CMK (cell line): ENCODE results near the gene RGS19.

Experiments
- DNase-seq: peaks from one replicate; pipeline ENCODE4 v3.0.0-alpha.2; 2010; ENCODE audit warnings: low read depth

Gene RGS19

GRCh38 chr20:64048402-64049044 lies 30.8 kb downstream of the RGS19 start:
- no peak for DNase-seq

DNA sequence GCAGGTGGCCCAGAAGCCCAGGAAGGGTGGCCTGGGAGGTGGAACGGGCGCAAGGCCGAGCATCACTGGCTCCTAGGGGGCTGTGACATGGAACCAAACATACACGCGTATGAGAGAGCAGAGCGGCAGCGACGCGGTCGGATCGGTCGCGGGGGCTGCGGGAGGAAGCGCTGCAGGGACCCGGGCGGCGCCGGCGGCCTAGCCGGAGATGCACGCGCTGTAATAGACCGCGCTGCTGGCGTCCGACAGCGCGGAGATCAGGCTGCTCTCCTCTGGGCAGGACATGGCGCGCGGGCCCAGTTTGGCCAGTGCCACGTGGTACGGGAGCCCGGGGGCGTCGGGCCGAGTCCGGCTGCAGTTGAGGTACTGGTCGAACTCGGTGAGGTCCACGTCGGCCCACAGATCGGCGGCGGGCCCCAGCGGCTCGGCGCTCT lies 31.3 kb downstream of the RGS19 start:
- no peak for DNase-seq

- no peak for DNase-seq
Measured at GRCh38 chr20:64047046-64047389, 32.3 kb downstream of the RGS19 start.

GRCh38 chr20:64045346-64046011 lies 33.8 kb downstream of the RGS19 start:
- DNase-seq, result no peak

DNA sequence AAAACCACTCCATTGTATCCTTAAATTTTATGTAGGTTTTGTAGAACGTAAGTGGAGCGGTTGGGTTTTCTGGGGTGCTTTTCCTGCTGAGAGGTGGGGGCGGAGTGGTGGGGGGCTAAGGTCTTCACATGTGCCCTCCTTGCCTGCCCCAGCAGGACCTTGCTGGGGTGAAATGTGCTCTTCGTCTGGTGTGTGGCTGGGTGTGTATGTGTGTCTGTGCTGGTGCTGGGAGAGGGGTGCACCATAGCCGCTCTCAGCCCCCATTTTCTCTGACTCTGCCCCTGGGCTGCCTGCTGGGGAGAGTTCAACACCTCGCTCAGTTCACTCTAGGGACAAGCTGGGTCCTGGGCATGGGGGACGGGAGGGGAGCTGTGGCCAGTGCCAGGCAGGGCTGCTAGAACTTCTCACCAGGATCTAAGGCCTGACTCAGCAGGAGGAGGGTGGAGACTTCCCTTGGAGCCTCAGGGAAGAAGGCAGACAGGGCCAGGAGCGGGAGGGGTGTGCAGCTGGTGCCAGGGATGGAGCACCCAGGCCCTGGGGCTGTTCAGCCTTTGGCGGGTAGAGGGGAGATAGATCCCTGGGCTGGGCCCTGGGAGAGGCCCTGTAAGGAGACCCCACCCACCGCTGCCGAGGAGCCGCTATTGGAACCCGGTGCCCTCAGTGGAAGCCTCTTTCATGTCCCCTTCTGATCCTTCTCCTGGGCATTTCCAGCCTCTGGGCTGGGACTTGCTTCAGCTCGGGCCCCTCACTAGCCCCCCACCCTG lies 34.7 kb downstream of the RGS19 start:
- no peak for DNase-seq

GRCh38 chr20:64043768-64044167 lies 35.5 kb downstream of the RGS19 start:
- no peak for DNase-seq

DNA sequence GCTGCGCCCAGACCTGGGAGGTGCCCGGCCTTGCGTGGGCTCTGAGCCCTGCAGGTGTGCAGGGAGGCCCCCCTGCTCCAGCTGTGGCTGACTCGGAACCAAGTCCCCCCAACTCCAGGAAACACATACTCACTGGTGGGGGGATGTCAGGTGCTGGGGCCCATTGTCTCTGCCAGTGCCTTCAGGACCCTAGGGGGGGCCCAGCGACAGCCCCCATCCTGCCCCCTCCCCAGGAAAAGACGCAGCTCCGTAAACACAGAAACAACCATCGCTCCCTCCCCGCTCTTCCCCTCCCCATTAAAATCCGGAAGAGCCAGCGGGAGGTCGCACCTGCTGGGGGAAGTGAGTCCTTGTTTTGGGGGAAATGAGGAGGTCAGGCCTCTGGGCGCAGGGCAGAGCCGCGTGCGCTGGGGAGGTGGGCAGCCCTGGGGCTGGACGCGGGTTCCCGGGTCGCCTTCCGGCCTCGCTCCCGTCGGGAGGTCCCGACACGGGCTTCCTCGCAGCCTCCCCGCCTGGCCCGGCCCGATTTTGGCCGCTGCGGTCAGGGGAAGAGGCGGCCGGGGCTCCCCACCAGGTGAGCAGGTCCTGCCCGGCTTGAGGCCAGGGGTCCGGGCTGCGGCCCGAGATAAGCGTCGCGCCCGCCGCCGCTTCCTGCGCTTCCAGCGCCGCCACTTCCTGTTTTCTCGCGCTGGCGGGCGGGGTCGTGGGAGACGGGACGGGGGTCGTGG lies 37.1 kb downstream of the RGS19 start:
- no peak for DNase-seq

DNA sequence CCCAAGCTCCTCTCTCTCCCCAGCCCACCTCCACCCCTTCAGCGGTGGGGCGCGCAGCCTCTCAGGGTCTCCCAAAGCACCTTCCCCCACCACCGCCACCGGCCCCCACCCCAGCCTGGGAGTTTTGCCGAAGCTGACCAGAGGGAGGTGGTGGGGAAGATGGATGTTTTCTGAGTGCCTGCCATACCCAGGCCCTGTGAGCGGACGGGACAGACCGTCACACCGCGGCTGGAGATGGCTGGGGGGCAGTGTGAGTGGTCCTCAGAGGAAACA lies 37.6 kb downstream of the RGS19 start:
- DNase-seq, result no peak

- DNase-seq, result no peak
Measured at GRCh38 chr20:64041040-64041780, 38.1 kb downstream of the RGS19 start.

DNA sequence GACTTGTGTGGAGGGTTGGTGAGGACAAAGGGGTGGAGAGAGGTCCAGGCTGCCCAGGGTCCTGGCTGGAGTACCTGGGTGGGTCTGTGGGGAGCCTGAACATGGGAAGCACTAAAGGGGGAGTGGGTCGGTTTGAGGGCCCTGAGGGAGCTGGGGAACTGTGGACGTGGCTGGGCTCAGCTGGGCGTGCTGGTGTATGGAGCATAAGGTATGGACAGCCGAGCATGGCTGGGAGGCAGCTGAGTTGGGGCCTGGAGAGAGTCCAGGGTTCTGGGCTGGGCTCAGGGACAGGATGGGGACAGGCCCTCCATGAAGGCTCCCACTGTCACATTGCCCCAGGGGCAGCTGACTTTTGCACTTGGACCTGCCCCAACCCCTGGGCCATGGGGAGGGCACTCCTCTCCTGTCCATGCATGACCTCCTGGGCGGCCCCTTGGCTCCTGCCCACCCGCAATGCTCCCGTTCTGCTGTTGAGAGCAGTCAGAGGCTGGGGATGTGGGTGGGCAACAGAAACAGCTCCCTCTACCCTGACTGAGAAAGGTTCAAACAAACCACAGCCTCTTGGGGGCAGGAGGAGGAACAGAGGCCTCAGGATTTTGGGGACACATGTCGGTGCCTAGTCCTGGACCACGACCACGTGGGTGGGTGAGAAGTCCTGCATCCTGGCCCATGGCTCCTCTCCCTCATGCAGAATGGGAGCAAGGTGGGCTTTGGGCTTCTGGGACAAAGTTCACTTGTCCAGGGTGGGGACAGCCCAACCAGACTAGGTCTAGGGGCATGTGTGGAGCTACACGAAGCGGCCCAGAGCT lies 38.9 kb downstream of the RGS19 start:
- no peak for DNase-seq

DNA sequence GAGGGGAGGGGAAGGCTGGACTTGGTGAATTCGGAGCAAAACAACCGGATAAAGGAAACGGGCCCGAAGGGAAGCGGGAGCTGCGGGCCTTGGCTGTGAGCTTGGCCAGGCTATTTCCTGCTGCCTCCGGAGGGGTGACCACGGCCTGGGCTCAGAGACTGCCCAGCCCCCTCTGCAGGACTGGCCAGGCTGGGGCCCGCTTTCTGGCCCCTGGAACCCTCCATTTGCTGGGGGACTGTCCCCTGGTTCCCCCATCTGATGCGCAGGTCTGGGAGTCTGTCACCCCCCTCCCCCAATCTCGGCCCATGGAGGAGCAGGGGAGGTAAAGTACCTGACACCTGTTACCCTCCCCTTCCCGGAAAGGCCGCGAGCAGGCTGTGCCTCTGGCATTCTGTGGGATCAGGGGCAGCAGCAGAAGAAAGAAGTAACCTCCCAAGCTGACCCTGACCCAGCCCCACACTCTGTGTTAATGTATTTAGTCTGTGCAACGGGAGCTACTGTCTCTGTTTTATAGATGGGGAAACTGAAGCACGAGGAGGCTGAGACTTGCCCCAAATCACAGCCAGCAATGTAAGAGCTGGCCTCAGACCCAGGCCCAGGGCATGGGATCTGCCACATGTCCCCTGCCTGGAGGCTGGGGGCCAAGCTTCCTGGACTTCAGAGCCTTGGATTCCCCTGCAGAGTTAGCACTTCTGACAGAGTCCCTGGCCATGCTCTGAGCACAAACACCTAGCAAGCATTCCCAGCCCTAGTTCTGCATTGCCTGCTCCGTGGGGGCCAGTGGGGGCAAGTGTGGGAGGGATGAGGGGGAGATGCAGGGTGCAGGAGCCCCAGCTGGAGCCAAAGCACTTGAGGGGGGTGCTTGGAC lies 39.8 kb downstream of the RGS19 start:
- DNase-seq, result no peak

- DNase-seq, result no peak
Measured at GRCh38 chr20:64038565-64039292, 40.6 kb downstream of the RGS19 start.

GRCh38 chr20:64038224-64038564 lies 41.1 kb downstream of the RGS19 start:
- DNase-seq, result no peak

DNA sequence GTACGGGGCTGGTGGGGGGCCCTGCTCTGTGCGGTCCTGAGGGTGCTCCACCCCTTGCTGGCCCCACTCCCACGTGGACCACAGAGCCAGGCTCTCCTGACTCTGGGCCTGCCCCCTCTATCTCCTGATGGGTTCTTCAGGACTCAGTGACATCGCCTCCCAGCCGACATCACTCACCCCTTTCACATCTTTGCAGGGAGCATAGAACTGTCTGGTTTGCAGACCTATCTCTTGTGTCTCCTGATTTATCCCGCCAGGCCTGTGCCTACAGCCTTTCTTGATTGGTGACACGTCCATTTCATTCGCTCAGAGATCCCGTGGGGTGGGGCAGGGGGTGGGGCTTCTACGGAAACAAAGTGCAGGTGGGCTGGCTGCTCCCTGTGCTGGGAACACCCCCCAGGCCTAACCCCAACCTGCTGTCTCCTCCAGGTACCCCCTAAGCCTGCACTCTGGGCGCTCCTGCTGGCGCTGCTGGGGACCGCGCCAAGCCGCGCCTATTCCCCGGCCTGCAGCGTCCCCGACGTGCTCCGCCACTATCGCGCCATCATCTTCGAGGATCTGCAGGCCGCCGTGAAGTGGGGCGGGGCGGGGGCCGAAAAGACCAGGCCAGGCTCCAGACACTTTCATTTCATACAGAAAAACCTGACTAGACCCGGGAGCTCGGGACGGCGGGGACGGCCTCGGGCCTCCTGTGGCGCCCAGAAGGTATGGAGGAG lies 41.7 kb downstream of the RGS19 start:
- no peak for DNase-seq

DNA sequence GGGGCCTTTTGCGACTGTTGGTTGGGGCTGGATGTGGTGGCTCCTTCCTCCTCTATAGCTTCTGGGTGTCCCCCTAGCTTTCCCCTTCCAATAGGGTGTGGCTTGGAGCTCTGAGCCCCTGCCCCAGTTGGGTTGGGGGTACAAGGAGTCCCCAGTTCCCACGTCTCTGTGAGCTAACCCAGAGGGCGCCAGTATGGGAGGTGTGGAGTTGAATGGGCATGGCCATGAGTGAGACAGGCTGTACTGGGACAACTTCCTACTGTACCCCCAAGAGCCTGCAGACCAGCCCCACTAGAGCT lies 42.2 kb downstream of the RGS19 start:
- DNase-seq, result no peak

- no peak for DNase-seq
Measured at GRCh38 chr20:64036346-64037198, 42.7 kb downstream of the RGS19 start.

GRCh38 chr20:64035933-64036345 lies 43.4 kb downstream of the RGS19 start, which contains the start of gene C20orf204:
C20orf204 (plus strand) TSS chr20:64036182; CDS start chr20:64036324, 142 bp downstream.
- no peak for DNase-seq
